H9 (cell line): Measurements from ENCODE around the gene KIRREL3. TPM values are rescaled to one million over a fixed set of nuclear protein-coding genes. Genes with fewer than 3 reads are reported as not detected.

Experiments
- DNase-seq: peaks from one replicate; pipeline ENCODE4 v3.0.0-alpha.2; 2017
- H2AFZ ChIP-seq: one replicate; pipeline ENCODE4 v1.6.1; 2013; ENCODE audit warnings: mild to moderate bottlenecking, low read length, control low read depth, moderate library complexity
- H2AK5ac ChIP-seq: 2 replicates; pipeline ENCODE4 v1.6.1; 2013; ENCODE audit warnings: low read length, control low read depth, mixed read lengths; ENCODE audit not compliant: insufficient read length
- H2BK120ac ChIP-seq: one replicate; pipeline ENCODE4 v1.6.1; 2013; ENCODE audit warnings: low read depth, mild to moderate bottlenecking, low read length, control low read depth, inconsistent platforms; ENCODE audit not compliant: poor library complexity, severe bottlenecking
- H2BK12ac ChIP-seq: 2 replicates; pipeline ENCODE4 v1.6.1; 2013; ENCODE audit warnings: low read length, control low read depth, mixed read lengths, low read depth; ENCODE audit not compliant: insufficient read length
- H2BK15ac ChIP-seq: 2 replicates; pipeline ENCODE4 v1.6.1; 2013; ENCODE audit warnings: low read depth, low read length, control low read depth
- H2BK20ac ChIP-seq: one replicate; pipeline ENCODE4 v1.6.1; 2013; ENCODE audit warnings: low read depth, mild to moderate bottlenecking, low read length, control low read depth, inconsistent platforms; ENCODE audit not compliant: poor library complexity, severe bottlenecking
- H2BK5ac ChIP-seq: 2 replicates; pipeline ENCODE4 v1.6.1; 2013; ENCODE audit warnings: low read length, control low read depth, mixed read lengths; ENCODE audit not compliant: insufficient read length
- H3K14ac ChIP-seq: 2 replicates; pipeline ENCODE4 v1.6.1; 2013; ENCODE audit warnings: low read length, control low read depth; ENCODE audit not compliant: insufficient read depth
- H3K18ac ChIP-seq: 2 replicates; pipeline ENCODE4 v1.6.1; 2013; ENCODE audit warnings: low read depth, mild to moderate bottlenecking, mixed read lengths, low read length, control low read depth; ENCODE audit not compliant: insufficient read length
- H3K23ac ChIP-seq: 2 replicates; pipeline ENCODE4 v1.6.1; 2013; ENCODE audit warnings: low read length, control low read depth, mixed read lengths, low read depth; ENCODE audit not compliant: insufficient read length
- H3K23me2 ChIP-seq: 2 replicates; pipeline ENCODE4 v1.6.1; 2013; ENCODE audit warnings: low read depth, mild to moderate bottlenecking, mixed read lengths, low read length, control low read depth; ENCODE audit not compliant: insufficient read length, poor library complexity, severe bottlenecking
- H3K27ac ChIP-seq: 2 replicates; pipeline ENCODE4 v1.5.1; 2013; ENCODE audit warnings: low read length, control low read depth, mixed read lengths, low read depth; ENCODE audit not compliant: insufficient read length
- H3K27me3 ChIP-seq: 2 replicates; pipeline ENCODE4 v1.6.1; 2013; ENCODE audit warnings: low read length, control low read depth, inconsistent platforms; ENCODE audit not compliant: insufficient read depth
- H3K4ac ChIP-seq: 2 replicates; pipeline ENCODE4 v1.6.1; 2013; ENCODE audit warnings: low read depth, mild to moderate bottlenecking, control low read depth, inconsistent platforms, low read length, moderate library complexity
- H3K4me1 ChIP-seq: 2 replicates; pipeline ENCODE4 v1.6.1; 2013; ENCODE audit warnings: low read length, control low read depth, inconsistent platforms; ENCODE audit not compliant: insufficient read depth
- H3K4me2 ChIP-seq: 2 replicates; pipeline ENCODE4 v1.6.1; 2013; ENCODE audit warnings: low read length, control low read depth, mixed read lengths; ENCODE audit not compliant: insufficient read length, insufficient read depth
- H3K56ac ChIP-seq: 2 replicates; pipeline ENCODE4 v1.6.1; 2013; ENCODE audit warnings: low read depth, mild to moderate bottlenecking, mixed read lengths, low read length, control low read depth; ENCODE audit not compliant: insufficient read length
- H3K79me1 ChIP-seq: 2 replicates; pipeline ENCODE4 v1.6.1; 2013; ENCODE audit warnings: low read depth, mild to moderate bottlenecking, moderate library complexity, low read length, control low read depth, inconsistent platforms; ENCODE audit not compliant: insufficient read depth, poor library complexity, severe bottlenecking
- H3K79me2 ChIP-seq: 2 replicates; pipeline ENCODE4 v1.6.1; 2013; ENCODE audit warnings: low read length, control low read depth, inconsistent platforms; ENCODE audit not compliant: insufficient read depth
- H3K9ac ChIP-seq: 2 replicates; pipeline ENCODE4 v1.6.1; 2013; ENCODE audit warnings: low read length, control low read depth, mixed read lengths; ENCODE audit not compliant: insufficient read length; ENCODE audit errors: extremely low read depth
- H3K9me3 ChIP-seq: one replicate; pipeline ENCODE4 v1.6.1; 2013; ENCODE audit warnings: low read depth, low read length, inconsistent platforms; ENCODE audit not compliant: control insufficient read depth
- H3T11ph ChIP-seq: one replicate; pipeline ENCODE4 v1.6.1; 2013; ENCODE audit warnings: mild to moderate bottlenecking, low read length, control low read depth, inconsistent platforms
- H4K20me1 ChIP-seq: one replicate; pipeline ENCODE4 v1.6.1; 2013; ENCODE audit not compliant: control insufficient read depth, insufficient read length, insufficient read depth
- H4K5ac ChIP-seq: 2 replicates; pipeline ENCODE4 v1.6.1; 2013; ENCODE audit warnings: low read depth, mild to moderate bottlenecking, mixed read lengths, low read length, control low read depth; ENCODE audit not compliant: insufficient read length
- H4K8ac ChIP-seq: replicated peaks from 2 replicates; pipeline ENCODE4 v1.6.1; 2013; ENCODE audit warnings: low read length, control low read depth, mixed read lengths, low read depth; ENCODE audit not compliant: insufficient read length
- H4K91ac ChIP-seq: 2 replicates; pipeline ENCODE4 v1.6.1; 2013; ENCODE audit warnings: low read depth, mild to moderate bottlenecking, moderate library complexity, mixed read lengths, low read length, control low read depth; ENCODE audit not compliant: insufficient read length
- H3K27ac Mint-ChIP-seq, 3 experiments: 2 replicates in 2 of 3; 3 replicates in 1 of 3; pipeline ENCODE4 v1.8.0; 2020 to 2021; ENCODE audit warnings: mixed read lengths in 3 of 3, mild to moderate bottlenecking in 1 of 3, moderate library complexity in 1 of 3
- H3K27me3 Mint-ChIP-seq: 2 replicates; pipeline ENCODE4 v1.8.0; 2021; ENCODE audit warnings: low read depth, mild to moderate bottlenecking, moderate library complexity, mixed read lengths
- H3K36me3 Mint-ChIP-seq, 3 experiments: 2 replicates in 2 of 3; 3 replicates in 1 of 3; pipeline ENCODE4 v1.8.0; 2020 to 2021; ENCODE audit warnings: low read depth in 3 of 3, mixed read lengths in 3 of 3; ENCODE audit not compliant: insufficient read depth in 1 of 3
- H3K4me1 Mint-ChIP-seq, 2 experiments: 2 replicates each; pipeline ENCODE4 v1.8.0; 2020; ENCODE audit warnings: mixed read lengths in 2 of 2
- H3K4me3 Mint-ChIP-seq, 2 experiments: 2 replicates in 1 of 2; 3 replicates in 1 of 2; pipeline ENCODE4 v1.8.0; 2020 to 2021; ENCODE audit warnings: mild to moderate bottlenecking in 2 of 2, mixed read lengths in 2 of 2, moderate library complexity in 1 of 2
- H3K9me3 Mint-ChIP-seq, 2 experiments: 2 replicates in 1 of 2; 3 replicates in 1 of 2; pipeline ENCODE4 v1.8.0; 2020; ENCODE audit warnings: mild to moderate bottlenecking in 2 of 2, mixed read lengths in 2 of 2, moderate library complexity in 1 of 2
- WGBS: extraction: QIAGEN DNeasy Blood & Tissue Kit; methylation state at CpG from one replicate; pipeline ENCODE4 v1.1.7; 2013; ENCODE audit warnings: missing lambda C conversion rate, low lambda C conversion rate, mixed read lengths; ENCODE audit not compliant: insufficient read length; ENCODE audit errors: extremely low coverage; 5-methylcytosine and 5-hydroxymethylcytosine counted together
- total RNA-seq: library from RNA; stranded (reverse); gene quantifications from 2 replicates; pipeline ENCODE4 v1.2.1, GENCODE V29; 2021
- TF ChIP-seq, protein P1 (sequence below): fragments of 200-600 bp; sonication (generic); conservative IDR thresholded peaks from 3 replicates; pipeline ENCODE4 v1.8.0; 2021; ENCODE audit warnings: antibody characterized with exemption, mild to moderate bottlenecking

KIRREL3 gene
- total RNA-seq, 1 experiment from 2014 or later = 0.17 TPM

DNA sequence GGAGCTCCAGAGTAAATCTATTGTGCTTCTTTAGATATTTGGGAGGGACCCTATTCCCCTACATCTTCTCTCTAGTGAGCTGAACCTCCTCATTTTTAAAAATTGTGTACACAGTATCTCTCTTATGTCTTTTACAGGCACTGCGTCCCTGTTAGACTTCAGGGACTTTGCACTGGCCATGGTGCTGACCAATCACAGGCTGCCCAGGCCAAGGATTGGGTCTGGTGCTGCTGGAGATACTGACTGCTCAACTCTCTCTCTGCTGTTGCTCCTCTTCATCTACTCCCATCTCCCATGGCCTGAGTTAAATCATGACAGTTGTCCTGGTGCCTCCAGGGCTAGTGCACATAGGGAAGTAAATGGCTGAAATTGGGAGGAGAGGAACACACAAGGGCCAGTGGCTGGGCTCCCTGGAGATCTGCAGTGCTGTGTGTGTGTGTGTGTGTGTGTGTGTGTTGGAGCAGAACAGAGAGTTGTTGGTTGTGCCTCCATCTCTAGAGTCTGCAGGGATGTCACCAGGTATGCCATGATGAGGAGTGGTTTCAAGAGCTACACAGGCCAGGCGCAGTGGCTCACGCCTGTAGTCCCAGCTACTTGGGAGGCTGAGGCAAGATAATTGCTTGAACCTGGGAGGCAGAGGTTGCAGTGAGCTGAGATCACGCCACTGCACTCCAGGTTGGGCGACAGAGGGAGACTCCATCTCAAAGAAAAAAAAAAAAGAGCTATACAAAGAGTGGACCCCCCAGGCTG lies 489.8 kb downstream of the KIRREL3 start:
- Histone ChIP-seq H2BK15ac (no peak overlapping the region), H3K4me1 (no peaks in the 10 kb centered on the region), H2AK5ac (no peak overlapping the region), H3K14ac (no peak overlapping the region), H3K9ac (no peak overlapping the region), H2AFZ (no peak overlapping the region), H3K18ac (no peak overlapping the region), H4K5ac (no peak overlapping the region), H3K9me3 (no peaks in the 10 kb centered on the region), H3K4me2 (no peak overlapping the region), H3K23me2 (no peaks in the 10 kb centered on the region), H3K27ac (no peak overlapping the region), H3K23ac (no peak overlapping the region), H3T11ph (no peak overlapping the region), H3K4ac (no peak overlapping the region), H3K79me1 (no peaks in the 10 kb centered on the region), H4K8ac (no peak overlapping the region), H4K91ac (no peak overlapping the region), H3K27me3 (no peaks in the 10 kb centered on the region), H4K20me1 (no peaks in the 10 kb centered on the region), H2BK12ac (no peak overlapping the region), H3K56ac (no peak overlapping the region), H3K79me2 (no peaks in the 10 kb centered on the region), H2BK120ac (no peak overlapping the region), H2BK20ac (no peak overlapping the region), H2BK5ac (no peak overlapping the region)
- Mint-ChIP-seq H3K4me1 (peaks cover 0 to 7% of the 10 kb centered on the region in 2 experiments; a peak in 2 of 4 replicates), H3K27me3 (peaks cover 24% of the 10 kb centered on the region), H3K9me3 (peaks cover 7 to 9% of the 10 kb centered on the region in 2 experiments), H3K4me3 (no peak overlapping the region), H3K36me3 (peaks cover 0 to 4% (median 1%) of the 10 kb centered on the region in 3 experiments; a peak in 2 of 7 replicates), H3K27ac (0 out of 7 replicates have a peak overlapping the region, but pooled peaks of 1 of the 3 experiments have one; percentile 60)
- no CpG with 5 or more reads among the region's 5 CpGs for WGBS
- TF ChIP-seq, protein P1, sequence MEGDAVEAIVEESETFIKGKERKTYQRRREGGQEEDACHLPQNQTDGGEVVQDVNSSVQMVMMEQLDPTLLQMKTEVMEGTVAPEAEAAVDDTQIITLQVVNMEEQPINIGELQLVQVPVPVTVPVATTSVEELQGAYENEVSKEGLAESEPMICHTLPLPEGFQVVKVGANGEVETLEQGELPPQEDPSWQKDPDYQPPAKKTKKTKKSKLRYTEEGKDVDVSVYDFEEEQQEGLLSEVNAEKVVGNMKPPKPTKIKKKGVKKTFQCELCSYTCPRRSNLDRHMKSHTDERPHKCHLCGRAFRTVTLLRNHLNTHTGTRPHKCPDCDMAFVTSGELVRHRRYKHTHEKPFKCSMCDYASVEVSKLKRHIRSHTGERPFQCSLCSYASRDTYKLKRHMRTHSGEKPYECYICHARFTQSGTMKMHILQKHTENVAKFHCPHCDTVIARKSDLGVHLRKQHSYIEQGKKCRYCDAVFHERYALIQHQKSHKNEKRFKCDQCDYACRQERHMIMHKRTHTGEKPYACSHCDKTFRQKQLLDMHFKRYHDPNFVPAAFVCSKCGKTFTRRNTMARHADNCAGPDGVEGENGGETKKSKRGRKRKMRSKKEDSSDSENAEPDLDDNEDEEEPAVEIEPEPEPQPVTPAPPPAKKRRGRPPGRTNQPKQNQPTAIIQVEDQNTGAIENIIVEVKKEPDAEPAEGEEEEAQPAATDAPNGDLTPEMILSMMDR = no peak
- DNase-seq = no peak
